Measurements from ENCODE around the gene CDC42EP1.
"Not testable (repeated sequence)": the region's sequence is repeated elsewhere in the genome, so short reads cannot be mapped to it uniquely, and the experiment has no call there.

CDC42EP1 gene

DNA sequence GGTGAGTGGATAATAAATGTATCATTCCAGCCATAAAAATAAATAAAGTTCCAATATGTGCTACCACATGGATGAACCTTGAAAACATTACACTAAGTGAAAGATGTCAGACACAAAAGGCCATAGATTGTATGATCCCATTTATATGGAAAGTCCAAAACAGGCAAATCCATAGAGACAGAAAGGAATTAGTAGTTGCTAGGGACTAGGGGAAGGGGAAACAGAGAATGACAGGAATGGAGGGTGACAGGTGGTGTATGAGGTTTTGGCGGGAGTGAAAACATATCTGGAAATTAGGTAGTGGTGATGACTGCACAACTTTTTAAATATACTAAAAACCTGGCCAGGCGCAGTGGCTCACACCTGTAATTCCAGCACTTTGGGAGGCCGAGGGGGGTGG, 25.8 kb upstream of the CDC42EP1 start:
- DNase-seq = no peak

DNA sequence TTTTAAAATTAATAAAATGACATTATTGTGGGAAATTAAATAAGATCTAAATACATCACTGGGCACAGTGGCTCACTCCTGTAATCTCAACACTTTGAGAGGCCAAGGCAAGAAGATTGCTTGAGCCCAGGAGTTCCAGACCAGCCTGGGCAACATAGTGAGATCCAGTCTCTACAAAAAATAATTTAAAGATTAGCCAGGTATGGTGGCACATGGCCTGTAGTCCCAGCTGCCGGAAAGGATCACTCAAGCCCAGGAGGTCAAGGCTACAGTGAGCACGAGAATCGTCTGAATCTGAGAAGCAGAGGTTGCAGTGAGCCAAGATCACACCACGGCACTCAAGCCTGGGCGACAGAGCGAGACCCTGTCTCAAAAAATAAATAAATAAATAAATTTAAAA, 25.1 kb upstream of the CDC42EP1 start:
- no peak for DNase-seq

DNA sequence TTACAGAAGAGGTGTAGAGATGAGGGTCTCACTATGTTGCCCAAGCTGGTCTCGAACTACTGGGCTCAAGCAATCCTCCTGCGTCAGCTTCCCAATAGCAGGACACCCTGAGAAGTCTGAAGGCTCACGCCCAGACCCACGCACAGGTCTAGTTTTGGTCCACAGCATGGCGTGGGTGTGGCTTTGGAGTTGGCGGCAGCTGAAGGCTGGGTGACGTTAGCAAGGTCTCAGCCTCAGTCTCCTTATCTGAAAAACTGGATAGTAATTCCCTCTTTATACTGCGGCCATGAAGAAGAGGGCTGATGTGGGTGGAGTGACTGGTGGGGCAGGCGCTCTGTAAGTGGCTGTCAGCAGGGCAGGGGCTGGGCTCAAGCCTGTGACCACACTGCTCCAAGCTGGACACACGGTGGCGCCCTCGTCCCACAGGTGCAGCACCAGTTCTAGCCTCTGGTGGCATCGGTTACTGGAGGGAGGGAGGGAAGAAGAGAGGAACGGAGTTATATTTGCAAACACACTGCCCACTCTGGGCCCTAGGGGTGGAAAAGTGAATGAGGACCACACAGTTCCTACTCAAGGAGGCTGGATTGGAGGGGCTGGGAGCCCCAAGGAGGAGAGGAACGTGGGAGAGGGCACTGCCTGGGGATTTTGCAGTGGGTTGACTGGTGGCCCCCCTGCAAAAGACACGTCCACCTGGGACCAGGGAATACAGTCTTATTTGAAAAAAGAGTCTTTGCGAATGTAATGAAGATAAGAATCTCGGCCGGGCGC, 21.5 kb upstream of the CDC42EP1 start:
- DNase-seq = peak; percentile 45

DNA sequence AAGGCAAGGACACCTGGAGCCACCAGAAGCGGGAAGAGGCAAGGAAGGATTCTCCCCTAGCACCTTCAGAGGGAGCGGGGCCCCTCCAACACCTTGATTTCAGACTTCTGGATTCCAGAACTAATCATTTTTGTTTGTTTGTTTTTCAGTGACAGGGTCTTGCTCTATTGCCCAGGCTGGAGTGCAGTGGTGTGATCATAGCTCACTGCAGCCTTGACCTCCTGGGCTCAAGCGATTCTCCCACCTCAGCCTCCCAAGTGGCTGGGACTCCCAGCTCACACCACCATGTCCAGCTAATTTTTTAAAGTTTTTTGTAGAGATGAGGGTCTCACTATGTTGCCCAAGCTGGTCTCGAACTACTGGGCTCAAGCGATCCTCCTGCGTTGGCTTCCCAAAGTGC, 20.5 kb upstream of the CDC42EP1 start:
- not testable (repeated sequence) for DNase-seq

DNA sequence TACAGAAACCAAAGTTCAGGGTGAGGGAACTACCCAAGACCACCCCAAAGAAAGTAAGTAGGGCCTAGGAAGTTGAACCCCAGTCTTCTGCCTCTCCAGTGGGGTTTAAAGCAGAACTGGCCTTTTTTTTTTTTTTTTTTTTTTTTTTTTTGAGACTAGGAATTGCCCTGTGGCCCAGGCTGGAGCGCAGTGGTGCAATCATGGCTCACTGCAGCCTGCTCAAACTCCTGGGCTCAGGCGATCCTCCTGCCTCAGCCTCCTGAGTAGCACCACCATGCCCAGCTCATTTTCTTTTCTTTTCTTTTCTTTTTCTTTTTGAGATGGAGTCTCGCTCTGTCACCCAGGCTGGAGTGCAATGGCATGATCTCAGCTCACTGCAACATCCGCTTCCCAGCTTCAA, 17.9 kb upstream of the CDC42EP1 start:
- not testable (repeated sequence) for DNase-seq

DNA sequence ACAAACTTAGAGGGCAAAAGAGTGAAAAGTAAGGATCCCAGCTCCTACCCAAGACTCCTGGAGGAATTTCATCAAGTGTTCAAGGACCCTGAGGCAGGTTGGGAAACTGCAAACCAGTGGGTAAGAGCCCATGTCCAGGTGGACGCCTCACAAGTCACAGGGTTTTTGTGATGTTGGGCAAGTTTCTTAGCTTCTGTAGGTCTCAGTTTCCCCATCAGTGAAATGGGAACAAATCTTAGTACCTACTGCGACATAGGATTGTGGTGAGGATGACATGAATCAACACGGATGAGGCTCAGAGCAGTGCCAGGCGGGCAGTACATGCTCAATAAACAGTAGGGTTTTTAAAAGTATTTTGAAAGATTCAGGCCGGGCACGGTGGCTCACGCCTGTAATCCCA, 17.3 kb upstream of the CDC42EP1 start:
- no peak for DNase-seq

DNA sequence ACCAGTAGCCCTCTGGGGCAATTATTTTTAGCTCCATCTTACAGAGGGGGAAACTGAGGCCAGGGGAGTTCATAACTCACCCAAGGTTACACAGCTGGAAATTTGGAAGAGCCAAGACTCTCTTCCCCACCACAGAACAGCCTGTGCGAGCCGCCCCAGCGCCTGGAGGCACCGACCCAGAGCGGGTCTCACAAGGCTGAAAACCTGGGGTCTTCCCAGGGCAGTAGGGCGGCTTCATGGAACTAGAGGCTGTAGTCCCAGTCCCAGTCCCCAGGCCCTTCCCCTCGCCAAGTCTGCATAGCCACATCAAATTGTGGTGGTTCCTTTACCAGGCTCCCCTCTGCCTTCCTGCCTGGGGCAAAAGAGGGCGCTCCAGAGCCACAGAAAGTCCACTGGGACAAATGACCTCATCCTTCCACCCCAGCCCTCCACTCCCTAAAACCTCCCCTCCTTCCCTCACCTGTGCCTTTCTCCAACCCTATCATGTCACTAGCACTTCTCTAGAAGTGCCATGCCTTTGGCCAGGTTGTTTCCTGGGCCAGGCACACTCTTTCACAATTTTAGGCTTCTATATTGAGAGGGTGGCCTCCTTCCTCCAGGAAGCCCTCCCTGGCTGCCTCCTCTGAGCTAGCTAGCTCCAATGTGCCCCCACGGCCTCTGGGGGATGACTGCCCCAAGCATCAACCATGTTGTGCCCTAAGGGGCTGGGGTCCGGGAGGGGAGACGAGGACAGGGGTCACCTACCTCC, 15.2 kb upstream of the CDC42EP1 start:
- DNase-seq = no peak

DNA sequence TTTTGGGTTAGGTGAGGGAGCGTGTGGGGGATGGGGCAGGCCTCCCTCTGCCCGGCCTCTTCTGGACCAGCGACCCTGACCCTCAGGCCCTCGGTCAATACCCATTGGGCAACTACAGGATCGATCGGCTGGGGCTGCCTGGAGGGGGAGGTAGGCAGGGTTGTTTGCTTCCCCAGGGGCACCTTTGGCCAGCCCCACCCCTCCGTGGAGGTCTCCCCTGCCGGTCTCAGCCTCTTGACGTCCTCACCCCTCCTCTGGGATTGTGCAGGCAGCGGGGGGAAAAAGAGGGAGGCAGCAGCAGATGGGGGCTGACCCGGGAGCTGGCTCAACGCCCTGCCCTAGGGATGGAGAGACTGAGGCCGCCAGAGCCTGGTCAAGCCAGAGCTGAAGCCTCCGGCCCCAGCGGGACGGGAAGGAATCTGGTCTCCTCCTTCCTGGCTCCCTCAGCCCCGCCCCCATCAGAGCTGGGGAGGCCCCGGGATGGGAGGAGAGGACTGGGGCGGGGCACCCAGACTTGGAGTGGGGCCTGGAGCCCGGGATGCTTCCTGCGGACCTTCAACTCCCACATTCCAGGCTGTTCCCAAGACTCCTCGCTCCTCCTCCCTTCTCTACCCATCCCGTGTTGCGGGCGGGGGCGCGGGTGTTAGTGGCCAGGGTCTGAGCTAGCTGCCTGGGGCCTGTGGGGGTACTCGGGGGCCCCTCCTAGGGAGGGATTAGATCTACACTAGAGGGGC, 14.4 kb upstream of the CDC42EP1 start:
- DNase-seq = no peak

DNA sequence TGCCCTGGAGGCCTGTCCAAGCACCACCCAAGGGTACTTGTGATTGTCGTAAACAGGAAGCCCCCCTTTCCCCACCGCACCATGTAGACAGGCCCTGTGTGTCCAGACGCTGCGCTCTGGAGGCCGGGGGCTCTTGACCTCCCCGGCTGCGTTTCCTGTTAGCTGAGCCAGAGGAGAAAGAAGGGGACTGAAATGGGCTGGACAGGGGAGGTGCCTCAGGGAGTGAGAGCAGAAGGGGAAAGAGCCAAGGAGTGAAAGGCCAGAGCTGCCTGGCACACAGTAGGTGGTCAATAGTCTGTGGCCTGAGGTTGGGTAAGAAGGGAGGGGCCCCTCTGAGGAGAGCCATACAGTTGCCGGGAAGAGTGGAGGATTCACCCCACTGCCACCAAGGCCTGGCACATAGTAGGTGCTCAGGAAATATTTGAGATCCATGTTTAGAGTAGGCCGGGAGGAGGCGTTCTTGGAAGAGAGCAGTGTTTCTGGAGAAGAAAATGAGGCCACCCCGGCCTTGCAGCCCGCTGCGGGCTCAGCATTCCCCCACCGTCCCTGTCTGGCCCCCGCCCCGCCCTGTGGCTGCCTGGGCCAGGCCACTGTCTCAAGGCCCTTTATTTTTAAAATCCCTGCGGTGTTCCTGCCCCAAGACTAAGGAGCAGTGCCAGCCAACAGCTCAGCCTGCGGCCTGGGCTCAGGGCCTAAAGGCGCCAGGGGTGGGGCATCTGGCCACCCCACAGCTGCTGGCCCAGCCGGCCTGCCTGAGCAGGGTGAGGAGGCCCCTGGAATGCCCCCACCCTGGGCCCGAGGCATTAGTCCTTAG, 13.6 kb upstream of the CDC42EP1 start:
- no peak for DNase-seq

DNA sequence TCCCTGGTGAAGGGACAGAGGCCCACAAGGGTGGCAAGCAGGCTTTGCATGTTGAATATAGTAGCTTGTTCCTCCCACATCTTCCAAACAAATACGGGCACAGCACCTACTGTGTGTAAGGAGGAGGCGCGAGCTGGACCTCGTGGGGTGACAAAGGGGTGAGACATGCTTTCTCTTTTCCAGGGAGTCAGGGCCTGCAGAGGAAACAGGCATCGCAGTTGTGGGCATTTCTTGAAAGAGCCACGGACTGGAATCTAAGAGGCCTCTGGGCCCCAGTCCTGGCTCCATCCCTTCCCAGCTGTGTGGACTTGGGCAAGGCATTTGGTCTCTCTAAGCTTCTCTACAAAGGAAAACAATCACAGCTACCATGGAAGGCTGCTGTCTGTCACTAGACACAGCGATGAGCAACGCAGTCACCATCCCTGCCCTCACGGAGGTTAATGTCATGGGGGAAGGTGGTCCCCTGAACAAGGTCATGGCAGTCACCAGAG, 13.0 kb upstream of the CDC42EP1 start:
- no peak for DNase-seq

DNA sequence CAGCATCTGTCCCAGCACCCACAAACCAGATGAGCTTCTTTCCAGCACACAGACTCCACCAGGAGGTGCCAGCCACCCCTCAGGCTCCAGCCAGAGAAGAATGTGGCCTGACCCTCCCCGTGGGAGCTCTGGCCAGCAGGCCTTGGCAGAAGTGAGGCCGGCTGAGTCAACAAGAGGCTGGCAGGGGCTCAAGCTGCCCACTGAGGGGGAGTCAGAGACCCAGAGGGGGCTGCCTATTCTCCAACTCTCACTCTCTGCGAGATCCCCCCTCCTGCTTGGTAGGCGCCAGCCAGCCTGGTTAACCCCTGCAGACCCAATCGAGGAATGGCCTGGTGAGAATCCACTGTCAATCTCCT, 10.6 kb upstream of the CDC42EP1 start:
- no peak for DNase-seq

DNA sequence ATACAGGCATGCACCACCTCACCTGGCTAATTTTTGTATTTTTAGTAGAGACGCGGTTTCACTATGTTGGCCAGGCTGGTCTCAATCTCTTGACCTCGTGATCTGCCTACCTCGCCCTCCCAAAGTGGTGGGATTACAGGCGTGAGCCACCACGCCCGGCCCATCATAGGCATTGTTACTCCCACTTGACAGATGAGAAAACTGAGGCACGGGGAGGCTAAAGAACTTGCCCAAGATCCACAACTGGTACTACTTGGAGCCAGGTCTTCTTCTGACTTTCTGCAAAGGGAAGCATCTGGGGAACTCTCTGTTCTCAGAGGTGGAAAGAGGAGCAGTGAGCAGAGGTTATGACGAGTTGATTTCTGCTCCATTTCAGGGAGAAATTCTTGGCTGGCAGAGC, 9.4 kb upstream of the CDC42EP1 start:
- not testable (repeated sequence) for DNase-seq

DNA sequence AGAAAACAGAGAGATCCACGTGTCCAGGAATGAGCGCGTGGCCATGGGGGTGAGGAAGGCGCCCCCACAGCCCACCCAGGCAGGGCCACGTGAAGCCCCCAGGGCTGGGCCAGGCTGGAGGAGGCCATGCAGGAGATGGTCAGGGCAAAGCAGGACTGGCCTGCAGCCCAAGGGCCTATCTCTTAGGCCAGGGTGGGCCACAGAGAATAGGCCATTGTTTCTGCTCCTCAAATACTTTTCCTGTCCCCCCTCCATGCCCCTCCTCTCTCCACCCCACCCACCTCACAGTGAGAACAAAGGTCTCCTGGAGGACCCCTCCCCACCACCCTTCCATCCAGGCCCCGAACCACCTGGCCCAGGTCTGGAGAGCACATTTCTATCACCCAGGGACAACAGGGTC, 8.3 kb upstream of the CDC42EP1 start:
- no peak for DNase-seq

DNA sequence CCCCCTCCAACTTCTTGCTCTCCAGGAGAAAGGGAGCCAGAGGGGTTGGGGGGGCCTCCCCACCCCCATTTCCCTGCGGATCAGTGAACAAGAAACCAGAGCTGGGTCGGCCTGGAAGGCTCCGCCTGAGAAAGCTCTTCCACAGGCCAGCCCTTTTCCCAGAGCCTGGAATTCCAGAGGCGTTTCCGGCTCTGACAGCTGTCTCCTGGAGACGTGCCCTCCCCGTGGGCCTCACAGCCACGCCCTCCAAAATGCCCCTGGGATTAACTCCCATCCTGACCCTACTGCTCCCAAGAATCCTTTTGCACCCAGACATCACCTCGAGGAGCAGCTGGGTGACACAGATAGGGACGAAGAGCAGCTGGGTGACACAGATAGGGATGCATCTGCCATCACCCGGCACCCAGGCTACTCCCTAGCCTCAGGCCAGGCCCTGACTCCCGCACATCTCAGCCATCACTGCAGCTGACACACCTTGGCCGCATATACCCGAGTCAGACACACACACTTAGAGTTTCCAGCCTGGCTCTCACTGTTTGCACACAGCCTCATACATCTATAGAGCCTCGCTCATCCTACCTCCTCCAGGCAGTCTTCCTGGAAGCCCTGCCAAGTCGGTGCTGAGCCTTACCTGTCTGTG, 7.6 kb upstream of the CDC42EP1 start:
- DNase-seq = no peak

DNA sequence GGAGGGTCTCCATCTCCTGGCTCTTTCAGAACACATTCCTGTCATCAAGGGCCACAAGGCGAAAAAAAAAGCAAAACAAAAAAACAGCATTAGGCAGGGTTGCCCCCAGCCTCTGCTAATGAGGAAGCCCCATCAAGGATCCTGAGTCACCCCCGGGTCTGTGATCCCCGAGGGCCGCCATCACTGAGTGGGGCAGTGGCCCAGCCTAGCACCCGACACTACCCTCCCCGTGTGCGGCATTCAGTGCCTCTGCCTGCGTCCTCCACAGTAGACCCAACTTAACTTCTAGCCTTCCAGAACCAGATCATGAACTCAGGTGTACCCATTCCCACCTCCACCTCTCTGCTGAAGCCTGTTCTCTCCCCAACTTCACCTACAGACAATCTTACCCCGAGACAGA, 6.6 kb upstream of the CDC42EP1 start:
- no peak for DNase-seq

DNA sequence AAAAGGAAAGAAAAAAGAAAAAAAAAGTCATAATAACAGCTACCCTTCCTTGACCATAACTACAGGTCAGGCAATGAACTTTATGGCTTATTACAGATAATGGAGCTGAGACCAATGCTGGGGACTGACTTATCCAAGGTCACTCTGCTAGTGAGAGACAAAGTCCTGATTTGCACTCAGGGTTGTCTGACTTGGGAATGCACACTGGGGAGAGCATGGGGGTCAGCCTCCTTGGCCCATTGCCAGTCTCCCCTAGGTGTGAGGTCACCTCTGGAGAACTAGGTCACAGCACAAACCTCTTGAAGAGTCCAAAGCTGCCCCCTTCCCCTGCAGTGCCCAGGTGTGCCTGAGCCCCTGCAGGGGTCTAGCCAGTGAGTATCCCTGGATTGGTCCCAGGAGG, 5.3 kb upstream of the CDC42EP1 start:
- DNase-seq = no peak

DNA sequence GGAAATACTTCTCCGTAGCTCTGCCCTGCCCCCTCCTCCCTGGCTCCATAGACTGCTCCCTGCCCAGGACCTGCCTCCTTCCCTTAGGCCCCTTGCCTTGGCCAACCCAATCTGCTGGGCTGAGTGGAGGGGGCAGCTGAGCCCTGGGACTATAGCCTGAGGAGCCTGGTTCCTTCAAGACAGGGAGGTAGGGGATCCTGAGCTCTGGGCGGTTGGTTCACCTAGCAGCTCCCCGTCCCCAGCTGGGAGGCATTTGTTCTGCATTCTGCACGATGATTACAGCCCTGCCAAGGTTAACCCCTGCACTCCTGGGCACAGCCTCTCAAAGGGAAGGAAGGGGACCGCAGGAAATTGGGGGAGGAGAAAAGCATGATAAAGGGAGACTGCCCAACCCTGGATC, 3.6 kb upstream of the CDC42EP1 start:
- DNase-seq = no peak

DNA sequence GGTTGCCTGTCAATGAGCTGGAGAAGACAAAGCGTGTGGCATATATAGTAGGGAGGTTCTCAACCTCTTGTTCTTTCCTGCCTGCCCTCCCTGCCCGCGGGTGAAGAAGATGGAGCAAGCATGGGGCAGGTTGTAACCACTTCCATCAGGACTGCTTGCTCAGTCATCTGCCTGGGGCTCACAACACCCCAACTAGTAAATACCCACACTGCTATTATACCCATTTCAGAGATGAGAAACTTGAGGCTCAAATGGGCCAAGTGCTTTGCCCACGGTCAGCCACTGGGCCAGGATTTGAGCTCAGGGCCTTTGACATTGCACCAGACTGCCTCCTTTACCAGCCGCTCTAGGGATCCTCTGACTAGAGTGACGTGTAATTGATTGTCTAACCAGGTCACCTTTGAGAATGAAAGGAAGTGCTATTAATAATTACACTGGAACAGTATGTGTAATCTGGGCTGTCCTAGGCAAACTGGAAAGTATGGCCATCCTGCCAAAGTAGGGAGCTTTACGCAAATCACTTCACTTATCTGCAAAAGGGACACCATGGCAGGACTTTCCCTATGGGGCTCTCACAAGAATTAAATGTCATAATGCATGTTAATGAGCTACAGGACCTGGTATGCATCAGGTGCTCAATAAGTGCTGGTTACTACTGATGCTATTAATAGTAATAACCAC, 2.8 kb upstream of the CDC42EP1 start:
- DNase-seq = no peak

DNA sequence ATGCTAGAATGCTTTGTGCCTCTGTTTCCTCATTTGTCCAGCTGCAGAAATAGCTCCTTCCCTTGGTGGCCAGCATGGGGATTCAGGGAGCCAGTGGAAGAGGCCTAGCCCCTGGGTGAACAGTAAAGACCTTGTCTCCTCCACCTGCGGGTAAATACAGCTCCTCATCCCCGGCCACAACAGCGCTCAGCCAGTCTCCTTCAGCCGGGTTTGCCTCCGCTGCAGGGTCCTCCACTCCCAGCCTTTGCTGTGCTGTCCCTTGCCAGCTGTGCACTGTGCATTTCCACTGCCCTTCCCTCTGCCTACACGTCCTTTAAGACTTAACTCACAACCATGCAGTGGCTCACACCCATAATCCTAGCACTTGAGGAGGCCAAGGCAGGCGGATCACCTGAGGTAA, 1.5 kb upstream of the CDC42EP1 start:
- DNase-seq = no peak

DNA sequence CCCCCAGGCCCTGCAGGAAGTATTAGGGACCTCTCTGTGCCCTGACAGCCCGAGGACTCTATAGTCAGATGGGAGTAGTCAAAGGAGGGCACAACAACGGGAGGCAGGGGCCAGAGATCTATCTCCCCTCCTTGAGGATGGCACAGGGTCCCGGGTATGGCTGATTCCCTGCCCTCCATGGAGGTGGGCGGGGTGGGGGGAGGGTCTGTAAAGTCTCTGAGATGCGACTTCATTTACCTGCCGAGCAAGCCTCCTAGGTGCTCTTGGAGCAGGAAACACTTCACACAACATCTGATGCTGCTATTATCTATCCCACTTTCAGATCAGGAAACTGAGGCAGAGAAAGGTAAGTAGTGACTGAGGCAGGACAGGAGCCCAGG, 769 bp upstream of the CDC42EP1 start:
- DNase-seq = no peak

DNA sequence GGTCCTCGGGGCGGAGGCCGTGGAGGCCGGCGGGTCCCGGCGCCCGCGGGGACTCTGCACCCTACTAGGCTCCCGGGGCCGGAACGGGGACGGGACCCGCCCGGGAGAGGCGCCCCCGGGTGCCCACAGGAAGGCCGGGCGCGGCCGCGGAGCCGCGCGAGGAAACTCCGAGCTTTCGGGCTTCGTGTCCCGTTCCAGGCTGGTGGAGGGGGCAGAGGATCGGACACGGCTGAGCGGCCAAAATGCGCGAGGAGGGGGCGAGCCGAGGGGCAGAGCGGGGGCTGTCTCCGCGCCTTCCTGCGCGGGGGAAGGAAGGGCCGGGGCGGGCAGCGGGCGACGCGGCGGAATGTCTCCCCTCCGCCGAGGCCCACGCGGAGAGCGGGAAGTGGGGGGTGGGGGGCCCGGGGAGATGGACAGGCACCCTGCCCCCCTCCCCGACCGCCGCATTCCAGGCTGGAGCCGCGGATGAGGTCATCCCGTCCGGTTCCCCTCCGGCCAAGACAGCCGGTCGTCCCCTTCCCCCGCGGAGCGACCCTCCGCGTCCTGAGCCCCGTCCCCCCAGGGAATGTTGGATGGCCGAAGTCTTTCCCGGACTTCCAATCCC, 430 bp downstream of the CDC42EP1 start:
- no peak for DNase-seq
